B cell (primary cell): ENCODE measurements around the gene NCKAP5L. TPM values are rescaled to one million over a fixed set of nuclear protein-coding genes. Genes with fewer than 3 reads are reported as not detected.

ENCODE experiments used
- ATAC-seq: fragments of 200-7000 bp; cut with Tn5 transposase; one replicate; pipeline ENCODE4 v1.10.0; 2021; ENCODE audit warnings: low read depth, mild to moderate bottlenecking, moderate number of reproducible peaks, moderate library complexity
- CTCF ChIA-PET: fragments of 350-600 bp; sonication (Branson Sonifier 250); formaldehyde crosslinking; loops from one replicate; lab custom pipeline; 2021; ENCODE audit warnings: antibody characterized with exemption, inconsistent platforms; lab: Charles Lee
- POLR2A ChIA-PET: fragments of 350-600 bp; sonication (Branson Sonifier 250); formaldehyde crosslinking; loops from one replicate; lab custom pipeline; 2021; ENCODE audit warnings: antibody characterized with exemption; lab: Charles Lee
- DNase-seq: peaks from one replicate; pipeline ENCODE4 v3.0.0; 2013
- H2AFZ ChIP-seq: 2 replicates; pipeline ENCODE4 v1.6.1; 2012; ENCODE audit warnings: mild to moderate bottlenecking, low read depth, low read length; ENCODE audit not compliant: insufficient read depth, poor library complexity, severe bottlenecking
- H3K27ac ChIP-seq, 2 donors: 1 replicate in 1 of 2; 2 replicates in 1 of 2; pipeline ENCODE4 v1.5.1; 2012 to 2013; ENCODE audit warnings: low read length in 2 of 2, mild to moderate bottlenecking in 2 of 2, moderate library complexity in 1 of 2
- H3K27me3 ChIP-seq, 4 experiments: fragments of 200-600 bp in 1 of 4; sonication (generic) in 1 of 4; replicated peaks in 1 of 4; 1 replicate in 2 of 4; 2 replicates in 2 of 4; pipeline versions ENCODE4 v1.6.1 to v1.7.0; 2013 to 2016; ENCODE audit warnings: low read length in 3 of 4, mild to moderate bottlenecking in 2 of 4, mixed read lengths in 1 of 4, moderate library complexity in 1 of 4; ENCODE audit not compliant: insufficient read depth in 4 of 4, control insufficient read depth in 3 of 4; ENCODE audit errors: control extremely low read depth in 1 of 4
- H3K36me3 ChIP-seq, 2 experiments: replicated peaks in 1 of 2; 1 replicate in 1 of 2; 2 replicates in 1 of 2; pipeline versions ENCODE4 v1.6.1 to v1.7.1; 2013; ENCODE audit warnings: low read length in 1 of 2; ENCODE audit not compliant: insufficient read depth in 2 of 2, control insufficient read depth in 1 of 2; ENCODE audit errors: control extremely low read depth in 1 of 2, extremely low read depth in 1 of 2
- H3K4me1 ChIP-seq, 2 donors: fragments of 200-600 bp in 1 of 2; sonication (generic) in 1 of 2; 1 replicate in 1 of 2; 2 replicates in 1 of 2; pipeline versions ENCODE4 v1.5.1 to v1.6.1; 2013 to 2017; ENCODE audit warnings: low read length in 2 of 2; ENCODE audit not compliant: control insufficient read depth in 2 of 2, insufficient read depth in 2 of 2
- H3K4me2 ChIP-seq: replicated peaks from 2 replicates; pipeline ENCODE3; 2012; ENCODE audit warnings: mild to moderate bottlenecking, low read depth, low read length; ENCODE audit not compliant: poor library complexity, severe bottlenecking
- H3K4me3 ChIP-seq, 5 experiments: fragments of 200-600 bp in 1 of 5; sonication (generic) in 1 of 5; 1 replicate in 3 of 5; 2 replicates in 2 of 5; pipeline versions ENCODE4 v1.5.1 to v1.7.0; 2011 to 2016; ENCODE audit warnings: low read length in 4 of 5, mild to moderate bottlenecking in 4 of 5, low read depth in 2 of 5, control low read depth in 1 of 5, moderate library complexity in 1 of 5; ENCODE audit not compliant: insufficient read depth in 1 of 5; ENCODE audit errors: control extremely low read depth in 1 of 5, extremely low read depth in 1 of 5
- H3K79me2 ChIP-seq: fragments of 200-600 bp; sonication (generic); one replicate; pipeline ENCODE4 v1.6.0; 2016; ENCODE audit warnings: low read length; ENCODE audit not compliant: control insufficient read depth, insufficient read depth
- H3K9ac ChIP-seq: fragments of 200-600 bp; sonication (generic); 2 replicates; pipeline ENCODE4 v1.6.1; 2017; ENCODE audit warnings: mild to moderate bottlenecking, low read length, moderate library complexity
- H3K9me3 ChIP-seq, 3 donors: one replicate each; pipeline versions ENCODE4 v1.6.1 to v1.7.1; 2013; ENCODE audit warnings: low read length in 2 of 3; ENCODE audit not compliant: control insufficient read depth in 2 of 3, insufficient read depth in 1 of 3; ENCODE audit errors: control extremely low read depth in 1 of 3
- H4K20me1 ChIP-seq: 2 replicates; pipeline ENCODE4 v1.6.0; 2012; ENCODE audit warnings: mild to moderate bottlenecking, low read length; ENCODE audit not compliant: insufficient read depth, control insufficient read depth, poor library complexity, severe bottlenecking
- H3K27ac Mint-ChIP-seq: one replicate; pipeline ENCODE4 v1.8.0; 2021; ENCODE audit warnings: mixed read lengths
- H3K27me3 Mint-ChIP-seq: one replicate; pipeline ENCODE4 v1.8.0; 2021; ENCODE audit warnings: mixed read lengths
- H3K4me1 Mint-ChIP-seq: one replicate; pipeline ENCODE4 v1.8.0; 2021; ENCODE audit warnings: mixed read lengths
- H3K4me3 Mint-ChIP-seq: one replicate; pipeline ENCODE4 v1.8.0; 2021; ENCODE audit warnings: mixed read lengths
- H3K9me3 Mint-ChIP-seq: one replicate; pipeline ENCODE4 v1.8.0; 2022; ENCODE audit warnings: mixed read lengths; ENCODE audit not compliant: insufficient read depth
- CTCF ChIP-seq: fragments of 200-600 bp; IDR thresholded peaks from one replicate; pipeline ENCODE4 v1.8.0; 2022; ENCODE audit warnings: antibody characterized with exemption, mild to moderate bottlenecking
- EZH2 ChIP-seq: IDR thresholded peaks from 2 replicates; pipeline ENCODE4 v1.6.1; 2012; ENCODE audit warnings: borderline replicate concordance, low read depth, mild to moderate bottlenecking, moderate library complexity, low read length; ENCODE audit not compliant: insufficient read depth, poor library complexity, severe bottlenecking
- WGBS: methylation state at CpG from one replicate; pipeline ENCODE4 v1.1.5; 2013; ENCODE audit warnings: missing lambda C conversion rate; ENCODE audit not compliant: insufficient coverage; 5-methylcytosine and 5-hydroxymethylcytosine counted together
- intact Hi-C: fragments of 100-400 bp; cut with micrococcal nuclease; formaldehyde crosslinking; loops from one replicate; pipeline ENCODE4 v1.10.0; 2022
- polyA minus RNA-seq: library from RNA; depleted of rRNA, polyadenylated mRNA; stranded (reverse); fragments of >200 nt; gene quantifications from 2 replicates; pipeline ENCODE4 v1.2.3, GENCODE V29; 2012
- polyA plus RNA-seq: library from polyadenylated mRNA; depleted of rRNA; stranded (reverse); fragments of >200 nt; gene quantifications from 2 replicates; pipeline ENCODE4 v1.2.3, GENCODE V29; 2012
- total RNA-seq, 2 donors: library from RNA; stranded (reverse); fragments of 120-200 nt in 1 of 2; gene quantifications; 1 replicate in 1 of 2; 2 replicates in 1 of 2; pipeline versions ENCODE4 v1.2.3 to v1.2.4, GENCODE V29; 2013 to 2022

NCKAP5L gene
- 13.2 and 13.4 TPM in 2 replicates for total RNA-seq
- total RNA-seq (2013) = 4.1 TPM
- 3.2 and 4.0 TPM in 2 replicates for polyA plus RNA-seq
- polyA minus RNA-seq = 6.9 and 11.3 TPM in 2 replicates

GRCh38 chr12:49828133-49829091, at the start of gene NCKAP5L:
NCKAP5L (minus strand) TSS chr12:49828413; CDS start chr12:49804044, 24,369 bp downstream.
- Mint-ChIP-seq H3K4me1 (peaks cover 39% of the 10 kb centered on the region), H3K4me3 (peak within 1 kb of the TSS; percentile 99), H3K27ac (peak within 1 kb of the TSS; percentile 97), H3K27me3 (no peaks in the 10 kb centered on the region), H3K9me3 (no peaks in the 10 kb centered on the region)
- Histone ChIP-seq H3K27ac (peak within 1 kb of the TSS; percentile 36 to 75), H3K79me2 (peaks cover 27% of the 10 kb centered on the region), H3K36me3 (no peaks in the 10 kb centered on the region), H3K9me3 (no peaks in the 10 kb centered on the region), H3K27me3 (no peaks in the 10 kb centered on the region), H3K4me2 (peak within 1 kb of the TSS; percentile 89), H3K4me1 (peaks cover 26% of the 10 kb centered on the region in 2 donors), H2AFZ (peak within 1 kb of the TSS; percentile 89), H4K20me1 (peaks cover 7% of the 10 kb centered on the region), H3K9ac (peak within 1 kb of the TSS; percentile 78), H3K4me3 (peak within 1 kb of the TSS; percentile 60 to 84 (median 73))
- ATAC-seq (peak; percentile 98), DNase-seq (peak; percentile 96)
- CTCF ChIA-PET = interaction anchor here (0.6 to 3.3 kb wide), 13 partner anchors 9 to 470 kb away, joined by 3 to 11 read pairs (median 5); partner anchors contain the start of genes BCDIN3D and TMBIM6
- intact Hi-C loops = loop anchor here (1.0 to 5.0 kb wide), 7 partner anchors 11 to 572 kb away; partner anchors contain the start of genes BCDIN3D, LARP4, MCRS1 and PRPF40B
- TF ChIP-seq CTCF (no peak), EZH2 (no peak)
- POLR2A ChIA-PET = interaction anchor here (0.6 to 2.8 kb wide), 15 partner anchors 10 to 1246 kb away, joined by 3 to 16 read pairs (median 5); partner anchors contain the start of genes BCDIN3D, FAIM2, PRPF40B and TMBIM6
- WGBS = 1% methylated on average over 45 of the region's 61 CpGs
